Osteocyte (in vitro differentiated cells): ENCODE data around the gene LCE3D. TPM values are rescaled to one million over a fixed set of nuclear protein-coding genes. Genes with fewer than 3 reads are reported as not detected.

Source experiments
- DNase-seq: peaks from one replicate; pipeline ENCODE4 v3.0.0; 2021; ENCODE audit warnings: mixed read lengths; ENCODE audit not compliant: unreplicated experiment; ENCODE audit errors: extremely low spot score
- H3K27ac Mint-ChIP-seq: one replicate; pipeline ENCODE4 v1.8.0; 2021; ENCODE audit warnings: mild to moderate bottlenecking, mixed read lengths; ENCODE audit not compliant: unreplicated experiment
- H3K27me3 Mint-ChIP-seq: one replicate; pipeline ENCODE4 v1.8.0; 2021; ENCODE audit warnings: mixed read lengths; ENCODE audit not compliant: unreplicated experiment
- H3K36me3 Mint-ChIP-seq: one replicate; pipeline ENCODE4 v1.8.0; 2021; ENCODE audit warnings: mixed read lengths; ENCODE audit not compliant: unreplicated experiment
- H3K4me1 Mint-ChIP-seq: one replicate; pipeline ENCODE4 v1.8.0; 2021; ENCODE audit warnings: mixed read lengths; ENCODE audit not compliant: unreplicated experiment
- H3K4me3 Mint-ChIP-seq: one replicate; pipeline ENCODE4 v1.8.0; 2021; ENCODE audit warnings: mild to moderate bottlenecking, moderate library complexity, mixed read lengths; ENCODE audit not compliant: unreplicated experiment
- H3K9me3 Mint-ChIP-seq: one replicate; pipeline ENCODE4 v1.8.0; 2021; ENCODE audit warnings: mixed read lengths; ENCODE audit not compliant: unreplicated experiment
- CTCF ChIP-seq: fragments of 200-600 bp; sonication (generic); IDR thresholded peaks from 2 replicates; pipeline ENCODE4 v1.5.0; 2021; ENCODE audit warnings: antibody characterized with exemption, mild to moderate bottlenecking, moderate library complexity
- total RNA-seq: library from RNA; stranded (reverse); gene quantifications from 2 replicates; pipeline ENCODE4 v1.2.1, GENCODE V29; 2021

The LCE3D gene
- total RNA-seq, 1 donor from 2014 or later, result not detected

DNA sequence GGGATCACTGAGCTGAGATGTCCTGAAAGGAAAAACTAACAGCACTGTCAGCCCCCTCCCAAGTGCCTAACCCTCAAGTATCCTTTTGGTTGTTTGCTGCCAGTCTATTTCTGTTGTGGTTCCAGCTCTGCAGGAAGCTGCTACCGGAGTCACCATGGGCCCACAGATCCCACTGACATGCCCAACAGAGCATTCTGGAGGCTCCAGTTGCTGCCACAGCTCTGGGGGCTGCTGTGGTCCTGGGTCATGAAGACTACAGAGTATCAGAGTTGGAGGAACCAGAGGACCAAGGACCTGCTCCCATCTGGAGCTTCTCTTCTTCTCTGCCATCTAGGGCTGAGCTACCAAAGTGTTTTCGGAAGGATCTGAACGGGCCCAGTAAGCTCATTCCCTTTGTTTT is 41.7 kb upstream of the LCE3D start:
- Mint-ChIP-seq H3K27ac (no peak overlapping the region), H3K9me3 (peaks cover 59% of the 10 kb centered on the region), H3K4me1 (no peaks in the 10 kb centered on the region), H3K27me3 (no peaks in the 10 kb centered on the region), H3K4me3 (no peak overlapping the region), H3K36me3 (no peaks in the 10 kb centered on the region)
- TF ChIP-seq CTCF, result no peak
- no peak for DNase-seq

DNA sequence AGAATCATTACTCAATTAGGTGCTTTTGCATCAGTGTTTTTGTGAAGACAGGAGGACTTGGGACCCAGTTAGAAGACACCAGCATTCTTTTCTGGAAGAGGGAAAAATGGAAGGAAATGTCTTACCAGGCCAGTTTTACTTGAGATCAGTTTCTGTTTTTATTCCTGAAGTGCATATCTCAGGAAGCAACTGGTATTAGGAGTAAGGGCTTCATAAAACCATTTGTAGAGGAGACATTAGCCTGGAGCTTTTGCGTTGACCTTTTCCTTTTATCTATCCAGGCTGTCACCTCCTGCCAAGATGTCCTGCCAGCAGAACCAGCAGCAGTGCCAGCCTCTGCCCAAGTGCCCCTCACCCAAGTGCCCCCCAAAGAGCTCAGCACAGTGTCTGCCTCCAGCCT is 33.2 kb upstream of the LCE3D start, which contains the start of gene LCE3B:
LCE3B (plus strand) TSS at position 301 of the 400 bp plus-strand sequence; CDS start at position 301, 0 bp downstream.
- H3K9me3 Mint-ChIP-seq, result peaks cover 13% of the 10 kb centered on the region
- H3K4me1 Mint-ChIP-seq, result no peaks in the 10 kb centered on the region
- H3K27me3 Mint-ChIP-seq, result no peaks in the 10 kb centered on the region

DNA sequence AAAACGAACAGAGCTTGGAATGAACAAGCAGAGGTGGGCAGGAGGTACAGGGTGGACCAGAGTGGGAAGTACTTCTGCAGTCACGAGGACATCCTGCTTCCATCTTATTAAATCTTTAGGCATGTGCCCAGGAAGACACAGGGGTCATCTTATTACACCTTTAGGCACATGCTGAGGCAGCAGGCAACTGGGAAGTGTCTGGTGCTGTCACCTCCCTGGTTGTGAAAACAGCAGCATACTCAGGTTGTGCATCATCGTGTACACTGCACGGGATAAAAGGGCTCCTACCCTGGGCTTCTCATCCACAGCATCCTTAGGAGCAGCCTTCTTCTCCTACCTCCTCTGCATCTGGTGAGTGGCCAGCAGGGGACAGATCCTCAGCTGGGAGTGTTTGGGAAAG is 19.6 kb upstream of the LCE3D start, which contains the start of gene LCE3C:
LCE3C (plus strand) TSS at position 301 of the 400 bp plus-strand sequence. CDS start 498 bp downstream, outside the sequence.
- TF ChIP-seq CTCF, result no peak
- Mint-ChIP-seq H3K36me3 (no peaks in the 10 kb centered on the region), H3K4me1 (no peaks in the 10 kb centered on the region), H3K4me3 (no peak within 1 kb of the TSS), H3K9me3 (peaks cover 14% of the 10 kb centered on the region), H3K27me3 (no peaks in the 10 kb centered on the region), H3K27ac (no peak within 1 kb of the TSS)
- DNase-seq, result no peak

More for the DNA sequence above, 33.2 kb upstream of the LCE3D start, which contains the start of gene LCE3B:
- H3K27ac Mint-ChIP-seq, result no peak within 1 kb of the TSS
- TF ChIP-seq CTCF, result no peak
- no peak within 1 kb of the TSS for H3K4me3 Mint-ChIP-seq
- H3K36me3 Mint-ChIP-seq, result no peaks in the 10 kb centered on the region
- DNase-seq, result no peak

DNA sequence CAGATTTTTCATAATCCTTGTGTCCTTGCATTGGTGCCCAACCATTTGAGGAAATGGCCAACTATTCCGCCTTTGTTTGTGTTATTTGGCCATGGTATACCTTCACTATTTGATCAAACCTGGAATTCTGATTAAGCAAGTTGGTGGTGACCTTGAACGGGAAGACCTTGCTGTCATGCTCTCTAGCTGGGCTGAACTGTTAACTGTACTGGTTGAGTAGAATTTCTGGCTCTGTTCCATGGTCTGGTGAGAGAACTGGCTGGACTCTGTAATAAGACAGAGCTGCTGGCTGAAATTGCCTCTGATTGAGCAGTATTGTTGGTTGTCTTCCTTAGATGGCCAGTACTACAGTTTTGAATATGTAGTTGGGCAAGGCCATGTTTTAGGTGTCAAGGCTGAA is 16.7 kb upstream of the LCE3D start:
- Mint-ChIP-seq H3K4me3 (no peak overlapping the region), H3K4me1 (no peaks in the 10 kb centered on the region), H3K27ac (no peak overlapping the region), H3K9me3 (peaks cover 17% of the 10 kb centered on the region), H3K27me3 (no peaks in the 10 kb centered on the region), H3K36me3 (no peaks in the 10 kb centered on the region)
- no peak for TF ChIP-seq CTCF
- DNase-seq, result no peak

DNA sequence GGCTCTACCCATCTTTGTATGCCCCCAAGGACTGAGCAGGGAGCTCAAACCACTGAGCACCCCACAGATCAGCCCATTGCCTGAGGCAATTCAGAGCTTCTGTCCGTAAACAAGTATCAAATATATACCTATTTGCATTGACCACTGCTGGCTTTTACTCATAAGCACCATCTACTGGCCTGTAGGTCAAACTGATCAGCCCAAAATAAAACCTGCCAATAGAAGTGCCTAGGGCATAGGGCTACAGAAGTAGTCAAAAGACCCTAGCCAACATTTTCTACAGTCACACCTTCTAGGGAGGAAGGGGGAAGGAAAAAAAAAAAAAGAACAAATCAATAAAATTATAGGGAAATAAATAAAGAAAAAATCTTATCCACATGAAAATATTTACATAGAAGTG is 5.3 kb upstream of the LCE3D start:
- Mint-ChIP-seq H3K27ac (no peak overlapping the region), H3K36me3 (no peaks in the 10 kb centered on the region), H3K4me3 (no peak overlapping the region), H3K27me3 (no peaks in the 10 kb centered on the region), H3K4me1 (no peaks in the 10 kb centered on the region), H3K9me3 (peaks cover 29% of the 10 kb centered on the region)
- no peak for TF ChIP-seq CTCF
- DNase-seq, result no peak
